Esophagus squamous epithelium (tissue), 4 donors: ENCODE results near the gene AHNAK.

Source experiments
- POLR2A ChIP-seq, 4 donors: fragments of 450-650 bp; IDR thresholded peaks; one replicate each; pipeline ENCODE4 v1.6.1; 2017; ENCODE audit warnings: antibody characterized with exemption in 4 of 4, mild to moderate bottlenecking in 4 of 4, moderate library complexity in 3 of 4
- TF ChIP-seq, protein P1 (sequence below), 6 experiments: fragments of 450-650 bp in 4 of 6; fragments of 200-600 bp in 2 of 6; sonication (generic) in 2 of 6; IDR thresholded peaks; one replicate each; pipeline ENCODE4 v1.5.1; 2016 to 2019; ENCODE audit warnings: antibody characterized with exemption in 6 of 6, mild to moderate bottlenecking in 4 of 6, moderate library complexity in 4 of 6

DNA sequence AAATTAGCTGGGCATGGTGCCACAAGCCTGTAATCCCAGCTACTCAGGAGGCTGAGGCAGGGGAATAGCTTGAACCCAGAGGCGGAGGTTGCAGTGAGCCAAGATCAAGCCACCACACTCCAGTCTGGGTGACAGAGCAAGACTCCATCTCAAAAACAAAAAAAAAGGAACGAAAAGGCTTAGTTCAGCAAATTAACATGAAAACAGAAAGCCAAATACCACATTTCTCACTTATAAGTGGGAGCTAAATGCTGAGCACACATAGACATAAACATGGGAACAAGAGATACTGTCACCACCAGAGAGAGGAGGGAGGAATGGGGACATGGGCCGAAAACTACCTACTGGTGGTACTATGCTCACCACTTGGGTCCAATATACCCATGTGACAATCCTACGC is 89.1 kb downstream of the AHNAK start:
- TF ChIP-seq, protein P1, sequence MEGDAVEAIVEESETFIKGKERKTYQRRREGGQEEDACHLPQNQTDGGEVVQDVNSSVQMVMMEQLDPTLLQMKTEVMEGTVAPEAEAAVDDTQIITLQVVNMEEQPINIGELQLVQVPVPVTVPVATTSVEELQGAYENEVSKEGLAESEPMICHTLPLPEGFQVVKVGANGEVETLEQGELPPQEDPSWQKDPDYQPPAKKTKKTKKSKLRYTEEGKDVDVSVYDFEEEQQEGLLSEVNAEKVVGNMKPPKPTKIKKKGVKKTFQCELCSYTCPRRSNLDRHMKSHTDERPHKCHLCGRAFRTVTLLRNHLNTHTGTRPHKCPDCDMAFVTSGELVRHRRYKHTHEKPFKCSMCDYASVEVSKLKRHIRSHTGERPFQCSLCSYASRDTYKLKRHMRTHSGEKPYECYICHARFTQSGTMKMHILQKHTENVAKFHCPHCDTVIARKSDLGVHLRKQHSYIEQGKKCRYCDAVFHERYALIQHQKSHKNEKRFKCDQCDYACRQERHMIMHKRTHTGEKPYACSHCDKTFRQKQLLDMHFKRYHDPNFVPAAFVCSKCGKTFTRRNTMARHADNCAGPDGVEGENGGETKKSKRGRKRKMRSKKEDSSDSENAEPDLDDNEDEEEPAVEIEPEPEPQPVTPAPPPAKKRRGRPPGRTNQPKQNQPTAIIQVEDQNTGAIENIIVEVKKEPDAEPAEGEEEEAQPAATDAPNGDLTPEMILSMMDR (IDR thresholded peaks at IDR 0.05), result no peak
- TF ChIP-seq POLR2A (IDR thresholded peaks at IDR 0.05), result no peak
